Measurements from ENCODE around the gene NID1.

DNA sequence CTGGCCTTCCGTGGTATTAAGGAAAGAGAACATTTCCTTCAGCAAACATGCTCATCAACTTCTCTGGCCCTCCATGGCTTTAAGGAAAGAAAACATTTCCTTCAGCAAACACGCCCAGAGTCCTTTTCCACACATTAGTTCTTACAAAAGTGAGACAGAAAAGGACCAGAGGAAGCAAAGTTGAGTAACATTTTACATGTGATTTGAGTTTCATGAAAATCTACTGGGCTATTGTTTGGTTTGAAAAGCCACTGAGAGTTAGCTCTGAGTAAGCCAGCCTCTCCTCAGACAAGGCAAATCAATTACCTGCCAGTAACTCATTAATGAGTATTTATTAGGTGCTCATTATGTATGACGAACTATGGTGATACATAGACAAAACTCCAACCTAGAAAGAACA lies 78.0 kb downstream of the NID1 start:
- no peak for TF ChIP-seq SP1 (CRISPR knock-in tag; conservative IDR thresholded peaks at IDR 0.05)
- TF ChIP-seq, protein P1, sequence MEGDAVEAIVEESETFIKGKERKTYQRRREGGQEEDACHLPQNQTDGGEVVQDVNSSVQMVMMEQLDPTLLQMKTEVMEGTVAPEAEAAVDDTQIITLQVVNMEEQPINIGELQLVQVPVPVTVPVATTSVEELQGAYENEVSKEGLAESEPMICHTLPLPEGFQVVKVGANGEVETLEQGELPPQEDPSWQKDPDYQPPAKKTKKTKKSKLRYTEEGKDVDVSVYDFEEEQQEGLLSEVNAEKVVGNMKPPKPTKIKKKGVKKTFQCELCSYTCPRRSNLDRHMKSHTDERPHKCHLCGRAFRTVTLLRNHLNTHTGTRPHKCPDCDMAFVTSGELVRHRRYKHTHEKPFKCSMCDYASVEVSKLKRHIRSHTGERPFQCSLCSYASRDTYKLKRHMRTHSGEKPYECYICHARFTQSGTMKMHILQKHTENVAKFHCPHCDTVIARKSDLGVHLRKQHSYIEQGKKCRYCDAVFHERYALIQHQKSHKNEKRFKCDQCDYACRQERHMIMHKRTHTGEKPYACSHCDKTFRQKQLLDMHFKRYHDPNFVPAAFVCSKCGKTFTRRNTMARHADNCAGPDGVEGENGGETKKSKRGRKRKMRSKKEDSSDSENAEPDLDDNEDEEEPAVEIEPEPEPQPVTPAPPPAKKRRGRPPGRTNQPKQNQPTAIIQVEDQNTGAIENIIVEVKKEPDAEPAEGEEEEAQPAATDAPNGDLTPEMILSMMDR (IDR thresholded peaks at IDR 0.05) = no peak
- no peak for TF ChIP-seq JUN (CRISPR knock-in tag; IDR thresholded peaks at IDR 0.05)
